Measurements from ENCODE around the gene ALK. TPM values are rescaled to one million over a fixed set of nuclear protein-coding genes. Genes with fewer than 3 reads are reported as not detected.

The ALK gene
- total and polyA plus RNA-seq, 2 donors (not counting 1 experiment from before 2014, with no cell fraction given): under 0.01 to 0.02 TPM

DNA sequence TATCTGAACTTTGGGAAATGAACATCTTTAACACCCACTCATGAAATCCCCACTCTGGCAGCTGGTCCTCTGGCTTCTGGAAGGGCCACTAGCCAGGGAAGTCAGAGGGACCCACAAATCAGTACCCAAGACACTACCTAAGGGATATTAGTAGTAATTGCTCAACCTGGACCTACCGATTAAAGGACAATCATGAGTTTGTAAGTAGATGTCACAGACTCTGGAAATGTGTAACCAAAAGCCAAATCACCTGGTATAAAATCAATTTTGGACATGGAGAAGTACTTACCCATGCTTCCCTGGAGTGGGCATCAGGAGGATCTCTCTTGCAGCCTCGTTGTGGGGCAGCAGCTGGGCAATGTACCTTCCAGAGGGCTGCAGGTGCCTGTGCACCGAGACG is 389.8 kb downstream of the ALK start:
- Histone ChIP-seq H3K36me3 (ENCODE audit: control insufficient read depth, insufficient read depth, low read length) (no peaks in the 10 kb centered on the region), H3K4me2 (ENCODE audit: extremely low read depth, insufficient read depth, low read length) (no peak overlapping the region), H3K9ac (ENCODE audit: insufficient read depth, low read length) (no peak overlapping the region), H3K27ac (ENCODE audit: insufficient read depth, low read length) (no peak overlapping the region), H3K9me3 (ENCODE audit: control insufficient read depth, insufficient read depth, low read depth, low read length) (no peaks in the 10 kb centered on the region), H3K4me3 (replicated peaks in 1 of 4; ENCODE audit: control extremely low read depth in 1 of 4, insufficient read depth in 1 of 4, low read depth in 3 of 4, low read length in 4 of 4) (no peak overlapping the region), H2AFZ (ENCODE audit: low read length) (no peak overlapping the region), H4K20me1 (ENCODE audit: control insufficient read depth, extremely low read depth, insufficient read depth, low read length) (no peaks in the 10 kb centered on the region), H3K4me1 (ENCODE audit: control insufficient read depth, extremely low read depth, insufficient read depth, low read length) (peaks cover 14% of the 10 kb centered on the region), H3K79me2 (ENCODE audit: control insufficient read depth, insufficient read depth, low read length) (no peaks in the 10 kb centered on the region), H3K27me3 (ENCODE audit: control insufficient read depth, insufficient read depth, low read length) (no peaks in the 10 kb centered on the region)
- TF ChIP-seq, protein P1, sequence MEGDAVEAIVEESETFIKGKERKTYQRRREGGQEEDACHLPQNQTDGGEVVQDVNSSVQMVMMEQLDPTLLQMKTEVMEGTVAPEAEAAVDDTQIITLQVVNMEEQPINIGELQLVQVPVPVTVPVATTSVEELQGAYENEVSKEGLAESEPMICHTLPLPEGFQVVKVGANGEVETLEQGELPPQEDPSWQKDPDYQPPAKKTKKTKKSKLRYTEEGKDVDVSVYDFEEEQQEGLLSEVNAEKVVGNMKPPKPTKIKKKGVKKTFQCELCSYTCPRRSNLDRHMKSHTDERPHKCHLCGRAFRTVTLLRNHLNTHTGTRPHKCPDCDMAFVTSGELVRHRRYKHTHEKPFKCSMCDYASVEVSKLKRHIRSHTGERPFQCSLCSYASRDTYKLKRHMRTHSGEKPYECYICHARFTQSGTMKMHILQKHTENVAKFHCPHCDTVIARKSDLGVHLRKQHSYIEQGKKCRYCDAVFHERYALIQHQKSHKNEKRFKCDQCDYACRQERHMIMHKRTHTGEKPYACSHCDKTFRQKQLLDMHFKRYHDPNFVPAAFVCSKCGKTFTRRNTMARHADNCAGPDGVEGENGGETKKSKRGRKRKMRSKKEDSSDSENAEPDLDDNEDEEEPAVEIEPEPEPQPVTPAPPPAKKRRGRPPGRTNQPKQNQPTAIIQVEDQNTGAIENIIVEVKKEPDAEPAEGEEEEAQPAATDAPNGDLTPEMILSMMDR (conservative IDR thresholded peaks at IDR 0.05 in 1 of 2, IDR thresholded peaks at IDR 0.05 in 1 of 2; ENCODE audit: low read depth in 1 of 2, low read length in 2 of 2): no peak
- TF ChIP-seq EZH2 (IDR thresholded peaks at IDR 0.05; ENCODE audit: low read length, missing control alignments): no peak
- no peak for DNase-seq (ENCODE audit: low read depth in 2 of 2)

DNA sequence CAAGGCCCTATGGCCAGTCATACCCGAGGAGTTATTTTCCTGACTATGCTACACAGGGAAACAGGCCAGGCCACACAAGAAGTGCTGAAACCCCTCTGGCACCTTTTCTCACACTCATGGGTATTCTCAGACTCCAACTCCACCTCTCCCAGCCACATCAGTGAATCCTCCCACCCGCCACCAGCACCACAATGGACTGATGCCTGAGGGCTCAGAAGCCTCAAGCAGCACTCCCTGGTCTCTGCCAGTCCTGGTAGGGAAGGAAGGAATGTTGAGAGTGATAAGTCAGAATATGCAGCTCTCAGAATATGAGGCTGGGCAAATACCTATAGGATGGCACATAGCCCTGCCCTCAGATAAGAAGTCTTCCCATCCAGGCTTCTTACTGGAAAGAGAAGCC is 391.1 kb downstream of the ALK start:
- H3K9me3 ChIP-seq (ENCODE audit: control insufficient read depth, insufficient read depth, low read depth, low read length): no peaks in the 10 kb centered on the region
- H3K4me2 ChIP-seq (ENCODE audit: extremely low read depth, insufficient read depth, low read length): no peak overlapping the region
- TF ChIP-seq, protein P1 (conservative IDR thresholded peaks at IDR 0.05 in 1 of 2, IDR thresholded peaks at IDR 0.05 in 1 of 2; ENCODE audit: low read depth in 1 of 2, low read length in 2 of 2): no peak
- TF ChIP-seq EZH2 (IDR thresholded peaks at IDR 0.05; ENCODE audit: low read length, missing control alignments): no peak
- H3K4me3 ChIP-seq (replicated peaks in 1 of 4; ENCODE audit: control extremely low read depth in 1 of 4, insufficient read depth in 1 of 4, low read depth in 3 of 4, low read length in 4 of 4): no peak overlapping the region
- H2AFZ ChIP-seq (ENCODE audit: low read length): no peak overlapping the region
- H3K4me1 ChIP-seq (ENCODE audit: control insufficient read depth, extremely low read depth, insufficient read depth, low read length): peaks cover 14% of the 10 kb centered on the region
- H3K27ac ChIP-seq (ENCODE audit: insufficient read depth, low read length): no peak overlapping the region
- no peaks in the 10 kb centered on the region for H3K79me2 ChIP-seq (ENCODE audit: control insufficient read depth, insufficient read depth, low read length)
- H3K27me3 ChIP-seq (ENCODE audit: control insufficient read depth, insufficient read depth, low read length): no peaks in the 10 kb centered on the region
- no peak overlapping the region for H3K9ac ChIP-seq (ENCODE audit: insufficient read depth, low read length)
- H4K20me1 ChIP-seq (ENCODE audit: control insufficient read depth, extremely low read depth, insufficient read depth, low read length): no peaks in the 10 kb centered on the region
- H3K36me3 ChIP-seq (ENCODE audit: control insufficient read depth, insufficient read depth, low read length): no peaks in the 10 kb centered on the region
- peak in 1 of 2 donors; percentile 37 for DNase-seq (ENCODE audit: low read depth in 2 of 2)

DNA sequence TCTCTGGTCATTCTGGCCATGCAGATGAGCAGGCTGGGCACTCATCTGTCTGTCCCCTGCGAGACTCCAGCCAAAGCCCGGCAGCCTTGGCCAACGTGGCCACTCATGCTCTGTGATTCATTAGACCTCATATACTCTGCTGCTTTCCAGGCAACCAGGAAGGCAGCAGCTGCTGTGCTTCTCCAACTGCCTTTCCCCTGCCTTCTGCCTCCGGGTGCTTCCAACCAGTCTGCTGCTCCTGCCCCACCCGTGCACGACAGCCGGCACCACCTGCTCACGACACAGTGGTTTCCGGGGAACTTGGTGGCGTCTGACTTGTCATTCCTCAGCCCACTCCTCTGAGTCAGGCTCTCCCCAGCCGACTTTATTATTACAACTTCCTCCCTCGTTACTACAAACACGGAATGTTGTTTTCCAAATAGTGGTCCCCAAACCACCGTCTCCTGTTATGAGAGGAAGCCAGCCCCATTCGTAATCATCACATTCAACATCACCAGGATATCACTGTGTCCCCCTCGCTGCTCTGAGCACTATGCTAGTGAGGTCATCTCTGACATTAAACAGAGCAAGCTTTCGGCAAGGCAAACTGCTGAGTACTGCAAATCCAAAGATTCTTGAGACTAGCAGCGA is 392.4 kb downstream of the ALK start:
- H3K4me1 ChIP-seq (ENCODE audit: control insufficient read depth, extremely low read depth, insufficient read depth, low read length): peaks cover 14% of the 10 kb centered on the region
- peak overlapping the region; percentile 23 for H3K9ac ChIP-seq (ENCODE audit: insufficient read depth, low read length)
- no peak for TF ChIP-seq EZH2 (IDR thresholded peaks at IDR 0.05; ENCODE audit: low read length, missing control alignments)
- TF ChIP-seq, protein P1 (conservative IDR thresholded peaks at IDR 0.05 in 1 of 2, IDR thresholded peaks at IDR 0.05 in 1 of 2; ENCODE audit: low read depth in 1 of 2, low read length in 2 of 2): no peak

More for the DNA sequence above, 392.4 kb downstream of the ALK start:
- peak overlapping the region in 1 of 4 experiments; percentile 33 for H3K4me3 ChIP-seq (replicated peaks in 1 of 4; ENCODE audit: control extremely low read depth in 1 of 4, insufficient read depth in 1 of 4, low read depth in 3 of 4, low read length in 4 of 4)
- H3K27me3 ChIP-seq (ENCODE audit: control insufficient read depth, insufficient read depth, low read length): no peaks in the 10 kb centered on the region
- H2AFZ ChIP-seq (ENCODE audit: low read length): peak overlapping the region; percentile 64
- peak overlapping the region; percentile 72 for H3K4me2 ChIP-seq (ENCODE audit: extremely low read depth, insufficient read depth, low read length)
- no peaks in the 10 kb centered on the region for H3K36me3 ChIP-seq (ENCODE audit: control insufficient read depth, insufficient read depth, low read length)
- peak; percentile 52 to 76 for DNase-seq (ENCODE audit: low read depth in 2 of 2)
- H3K9me3 ChIP-seq (ENCODE audit: control insufficient read depth, insufficient read depth, low read depth, low read length): no peaks in the 10 kb centered on the region
- peak overlapping the region; percentile 70 for H3K27ac ChIP-seq (ENCODE audit: insufficient read depth, low read length)
- no peaks in the 10 kb centered on the region for H3K79me2 ChIP-seq (ENCODE audit: control insufficient read depth, insufficient read depth, low read length)
- H4K20me1 ChIP-seq (ENCODE audit: control insufficient read depth, extremely low read depth, insufficient read depth, low read length): no peaks in the 10 kb centered on the region
